ENCODE measurements around the gene FOXO6.

Gene FOXO6

DNA sequence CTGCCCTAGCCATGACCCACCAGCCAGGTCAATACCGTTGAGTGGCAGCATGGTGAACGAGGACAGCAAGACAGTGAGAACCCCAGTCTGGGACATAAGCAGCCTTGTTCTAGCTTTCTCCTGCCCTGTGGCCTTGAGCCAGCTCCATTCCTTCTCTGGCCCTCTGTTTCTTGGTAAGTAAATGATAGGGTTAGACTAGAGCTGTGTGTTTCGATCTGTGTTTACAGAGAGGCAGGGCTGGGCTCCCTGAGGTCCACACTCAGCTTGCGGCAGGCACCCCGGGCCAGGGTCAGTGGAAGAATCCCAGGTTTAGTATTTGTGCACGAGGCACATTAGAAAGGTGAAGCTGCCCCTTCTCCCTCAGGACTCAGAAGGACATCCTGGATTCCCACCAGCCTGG, 27.3 kb downstream of the FOXO6 start:
- no peak overlapping the region for H3K27ac ChIP-seq (ENCODE audit: low read depth, low read length)
- H3K4me3 ChIP-seq (ENCODE audit: low read length): no peak overlapping the region
- no peaks in the 10 kb centered on the region for H3K36me3 ChIP-seq (ENCODE audit: control insufficient read depth, insufficient read depth, low read length)
- no peak overlapping the region for H3K9ac ChIP-seq (ENCODE audit: low read length)
- H3K27me3 ChIP-seq (ENCODE audit: control insufficient read depth, insufficient read depth, low read length): peaks cover 8% of the 10 kb centered on the region
- H3K4me1 ChIP-seq (ENCODE audit: control insufficient read depth, insufficient read depth, low read length): peaks cover 23% of the 10 kb centered on the region

DNA sequence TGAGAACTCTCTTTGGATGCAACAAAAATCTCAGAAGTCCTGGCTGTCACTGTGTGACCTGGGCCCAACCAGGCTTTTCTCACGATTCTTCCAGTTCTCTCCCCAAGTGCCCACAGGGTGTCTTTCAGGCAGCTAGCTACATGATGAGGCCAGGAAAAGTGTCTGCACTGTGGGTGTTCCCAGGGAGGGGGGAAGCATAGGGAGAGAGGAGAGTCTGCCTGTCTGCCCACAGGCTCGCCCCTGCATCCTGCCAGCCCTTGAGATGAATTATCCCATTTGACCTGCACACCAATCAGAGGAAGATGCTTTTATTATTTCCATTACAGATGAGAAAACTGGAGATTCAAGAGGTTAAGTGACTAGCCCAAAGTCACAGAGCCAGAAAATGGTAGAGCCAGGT, 27.8 kb downstream of the FOXO6 start:
- peaks cover 23% of the 10 kb centered on the region for H3K4me1 ChIP-seq (ENCODE audit: control insufficient read depth, insufficient read depth, low read length)
- no peak overlapping the region for H3K4me3 ChIP-seq (ENCODE audit: low read length)
- H3K27ac ChIP-seq (ENCODE audit: low read depth, low read length): no peak overlapping the region
- no peak overlapping the region for H3K9ac ChIP-seq (ENCODE audit: low read length)
- peaks cover 3% of the 10 kb centered on the region for H3K27me3 ChIP-seq (ENCODE audit: control insufficient read depth, insufficient read depth, low read length)
- H3K36me3 ChIP-seq (ENCODE audit: control insufficient read depth, insufficient read depth, low read length): no peaks in the 10 kb centered on the region

DNA sequence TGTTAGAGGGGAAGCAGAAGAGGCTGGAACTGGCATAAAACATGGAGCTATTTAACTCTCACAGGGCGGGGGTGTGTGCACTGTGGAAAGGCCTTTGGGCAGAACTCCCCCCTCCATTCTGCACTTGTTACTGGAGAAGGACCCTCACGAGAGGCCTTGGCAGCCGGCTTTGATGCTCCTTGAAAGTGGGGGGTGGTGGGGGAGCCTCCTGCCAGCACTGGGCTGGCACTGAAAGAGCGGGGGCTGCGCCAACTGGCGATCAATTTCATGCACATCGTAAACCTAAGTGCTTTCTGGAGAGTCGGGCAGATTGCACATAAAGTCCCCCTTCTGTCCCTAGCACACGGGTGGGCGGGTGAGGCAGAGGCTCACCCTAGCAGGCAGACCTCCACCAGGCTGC, 28.9 kb downstream of the FOXO6 start:
- H3K36me3 ChIP-seq (ENCODE audit: control insufficient read depth, insufficient read depth, low read length): no peaks in the 10 kb centered on the region
- H3K4me1 ChIP-seq (ENCODE audit: control insufficient read depth, insufficient read depth, low read length): peaks cover 23% of the 10 kb centered on the region
- H3K27me3 ChIP-seq (ENCODE audit: control insufficient read depth, insufficient read depth, low read length): no peaks in the 10 kb centered on the region
- H3K4me3 ChIP-seq (ENCODE audit: low read length): no peak overlapping the region
- H3K27ac ChIP-seq (ENCODE audit: low read depth, low read length): no peak overlapping the region
- no peak overlapping the region for H3K9ac ChIP-seq (ENCODE audit: low read length)

DNA sequence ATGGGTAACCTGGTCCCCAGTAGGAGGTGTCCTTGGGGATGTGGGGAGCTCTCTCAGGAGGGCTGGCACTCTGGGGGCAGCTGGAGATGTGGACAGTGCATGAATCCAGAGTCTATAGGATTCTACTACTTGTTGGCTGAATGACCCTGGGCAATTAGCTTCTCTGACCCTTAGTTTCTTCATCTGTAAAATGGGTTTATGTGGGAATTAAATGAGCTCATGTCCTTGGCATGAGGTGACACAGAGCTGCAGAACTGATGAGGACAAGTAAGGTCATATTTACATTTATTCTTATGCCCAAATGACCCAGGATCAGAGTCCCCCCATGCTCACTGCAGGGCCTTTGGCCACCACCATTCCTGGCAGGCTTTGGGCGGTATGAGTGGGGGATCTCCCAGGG, 29.3 kb downstream of the FOXO6 start:
- no peak overlapping the region for H3K9ac ChIP-seq (ENCODE audit: low read length)
- no peak overlapping the region for H3K27ac ChIP-seq (ENCODE audit: low read depth, low read length)
- H3K36me3 ChIP-seq (ENCODE audit: control insufficient read depth, insufficient read depth, low read length): no peaks in the 10 kb centered on the region
- no peaks in the 10 kb centered on the region for H3K27me3 ChIP-seq (ENCODE audit: control insufficient read depth, insufficient read depth, low read length)
- peaks cover 23% of the 10 kb centered on the region for H3K4me1 ChIP-seq (ENCODE audit: control insufficient read depth, insufficient read depth, low read length)
- no peak overlapping the region for H3K4me3 ChIP-seq (ENCODE audit: low read length)

DNA sequence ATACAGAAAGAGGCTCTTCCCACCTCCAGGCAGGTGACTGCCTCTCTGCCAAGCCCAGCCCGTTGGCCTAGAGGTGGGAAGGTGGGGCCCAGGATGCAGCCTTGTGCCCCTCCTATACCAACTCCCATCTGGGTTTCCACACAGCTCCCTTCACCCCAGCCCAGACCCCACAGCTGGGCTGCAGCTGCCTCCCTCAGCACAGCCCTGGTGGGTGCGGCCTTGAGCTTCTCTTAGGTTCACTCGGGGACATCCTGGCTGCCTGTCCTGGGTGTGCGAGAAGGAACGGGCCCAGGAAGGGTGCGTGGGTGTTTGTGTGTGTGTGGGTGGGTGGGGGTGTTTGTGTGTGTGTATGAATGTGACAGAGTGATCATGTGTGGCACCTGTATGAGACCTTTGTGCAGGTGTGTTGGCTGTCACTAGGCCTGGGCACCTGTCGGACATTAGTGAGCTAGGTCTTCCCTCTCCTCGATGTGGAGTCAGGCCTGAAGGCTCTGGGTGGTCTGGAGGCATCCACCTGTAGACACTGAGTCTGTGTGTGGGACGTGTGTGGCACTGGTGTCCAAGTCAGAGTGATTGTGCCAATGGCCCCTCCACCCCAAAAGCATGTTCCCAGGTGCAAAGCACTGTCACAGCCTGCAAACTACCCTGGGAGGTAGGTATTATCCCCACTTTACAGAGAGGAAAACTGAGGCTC, 30.7 kb downstream of the FOXO6 start:
- no peaks in the 10 kb centered on the region for H3K36me3 ChIP-seq (ENCODE audit: control insufficient read depth, insufficient read depth, low read length)
- H3K4me1 ChIP-seq (ENCODE audit: control insufficient read depth, insufficient read depth, low read length): peaks cover 18% of the 10 kb centered on the region
- no peaks in the 10 kb centered on the region for H3K27me3 ChIP-seq (ENCODE audit: control insufficient read depth, insufficient read depth, low read length)
- H3K9ac ChIP-seq (ENCODE audit: low read length): no peak overlapping the region
- H3K4me3 ChIP-seq (ENCODE audit: low read length): no peak overlapping the region
- no peak overlapping the region for H3K27ac ChIP-seq (ENCODE audit: low read depth, low read length)

DNA sequence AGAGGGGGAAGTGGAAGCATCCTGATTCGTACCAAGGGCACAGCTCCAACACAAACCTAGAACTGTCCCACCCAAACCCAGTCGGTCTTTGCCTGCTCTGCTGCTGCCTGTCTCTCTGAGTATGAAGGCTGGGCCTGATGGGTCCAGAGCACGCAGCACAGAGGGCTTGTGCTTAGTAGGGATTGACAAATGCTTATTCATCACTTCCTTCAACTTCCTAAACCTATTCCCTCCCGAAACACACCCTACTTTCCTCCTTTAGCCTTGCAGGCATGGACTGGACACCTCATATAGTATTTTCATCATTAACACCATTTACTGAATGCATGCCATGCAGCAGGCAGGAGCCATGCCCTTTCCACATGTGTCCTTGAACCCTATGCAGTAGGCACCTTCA, 31.3 kb downstream of the FOXO6 start:
- Histone ChIP-seq H3K4me3 (ENCODE audit: low read length) (no peak overlapping the region), H3K9ac (ENCODE audit: low read length) (no peak overlapping the region), H3K27me3 (ENCODE audit: control insufficient read depth, insufficient read depth, low read length) (no peaks in the 10 kb centered on the region), H3K4me1 (ENCODE audit: control insufficient read depth, insufficient read depth, low read length) (peaks cover 15% of the 10 kb centered on the region), H3K36me3 (ENCODE audit: control insufficient read depth, insufficient read depth, low read length) (no peaks in the 10 kb centered on the region), H3K27ac (ENCODE audit: low read depth, low read length) (no peak overlapping the region)

DNA sequence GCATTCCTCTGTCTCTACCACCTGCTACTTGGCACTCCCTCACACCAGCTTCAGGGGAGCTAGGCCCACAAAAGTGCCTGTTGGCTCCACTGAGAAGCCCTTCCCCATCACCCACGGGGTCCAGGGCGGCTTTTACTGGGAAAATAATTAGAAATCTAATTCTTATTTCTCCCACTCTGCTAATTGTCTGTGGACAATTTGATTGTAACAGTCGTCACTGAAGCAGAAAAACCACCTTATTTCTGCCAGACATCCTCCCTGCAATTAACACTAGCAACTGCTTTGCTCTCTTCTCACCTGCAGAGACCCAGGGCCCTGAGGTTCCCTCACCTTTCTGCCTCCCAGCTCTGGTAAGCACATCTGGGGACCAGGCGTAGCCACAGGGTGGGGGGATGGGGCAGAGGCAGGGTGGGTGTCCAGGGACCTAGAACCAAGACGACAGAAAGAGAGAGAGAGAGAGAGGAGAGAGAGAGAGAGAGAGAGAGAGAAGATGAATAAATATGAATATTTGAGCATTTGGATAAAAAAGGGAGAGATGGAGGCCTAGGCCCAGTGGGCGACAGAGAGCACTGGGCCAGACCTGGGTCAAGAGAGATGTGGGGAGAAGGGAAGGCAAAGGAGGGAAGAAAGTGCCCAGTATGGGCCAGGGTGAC, 32.6 kb downstream of the FOXO6 start:
- H3K27me3 ChIP-seq (ENCODE audit: control insufficient read depth, insufficient read depth, low read length): no peaks in the 10 kb centered on the region
- H3K36me3 ChIP-seq (ENCODE audit: control insufficient read depth, insufficient read depth, low read length): no peaks in the 10 kb centered on the region
- H3K9ac ChIP-seq (ENCODE audit: low read length): no peak overlapping the region
- no peak overlapping the region for H3K4me3 ChIP-seq (ENCODE audit: low read length)
- no peak overlapping the region for H3K27ac ChIP-seq (ENCODE audit: low read depth, low read length)
- H3K4me1 ChIP-seq (ENCODE audit: control insufficient read depth, insufficient read depth, low read length): peaks cover 2% of the 10 kb centered on the region

DNA sequence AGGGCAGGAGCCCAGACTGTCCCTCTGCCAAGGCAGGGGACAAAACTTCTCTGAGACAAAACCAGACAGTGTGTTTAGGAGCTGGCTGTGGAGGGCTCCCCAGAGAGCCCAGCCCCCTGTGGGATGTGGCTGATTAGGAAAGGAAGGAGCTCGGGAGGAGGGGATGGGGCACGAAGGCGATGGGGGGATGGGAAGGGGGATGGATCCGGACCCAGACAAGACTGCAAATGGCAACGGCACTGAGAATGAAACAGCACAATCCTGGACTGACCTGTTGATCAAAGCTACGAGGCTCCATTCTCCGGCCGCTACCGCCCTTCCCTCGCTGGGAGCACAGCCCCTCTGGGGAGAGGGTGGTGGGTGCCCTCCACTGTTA, 33.1 kb downstream of the FOXO6 start:
- H3K27me3 ChIP-seq (ENCODE audit: control insufficient read depth, insufficient read depth, low read length): no peaks in the 10 kb centered on the region
- no peak overlapping the region for H3K4me3 ChIP-seq (ENCODE audit: low read length)
- H3K4me1 ChIP-seq (ENCODE audit: control insufficient read depth, insufficient read depth, low read length): peaks cover 4% of the 10 kb centered on the region
- H3K9ac ChIP-seq (ENCODE audit: low read length): no peak overlapping the region
- H3K36me3 ChIP-seq (ENCODE audit: control insufficient read depth, insufficient read depth, low read length): no peaks in the 10 kb centered on the region
- H3K27ac ChIP-seq (ENCODE audit: low read depth, low read length): no peak overlapping the region

DNA sequence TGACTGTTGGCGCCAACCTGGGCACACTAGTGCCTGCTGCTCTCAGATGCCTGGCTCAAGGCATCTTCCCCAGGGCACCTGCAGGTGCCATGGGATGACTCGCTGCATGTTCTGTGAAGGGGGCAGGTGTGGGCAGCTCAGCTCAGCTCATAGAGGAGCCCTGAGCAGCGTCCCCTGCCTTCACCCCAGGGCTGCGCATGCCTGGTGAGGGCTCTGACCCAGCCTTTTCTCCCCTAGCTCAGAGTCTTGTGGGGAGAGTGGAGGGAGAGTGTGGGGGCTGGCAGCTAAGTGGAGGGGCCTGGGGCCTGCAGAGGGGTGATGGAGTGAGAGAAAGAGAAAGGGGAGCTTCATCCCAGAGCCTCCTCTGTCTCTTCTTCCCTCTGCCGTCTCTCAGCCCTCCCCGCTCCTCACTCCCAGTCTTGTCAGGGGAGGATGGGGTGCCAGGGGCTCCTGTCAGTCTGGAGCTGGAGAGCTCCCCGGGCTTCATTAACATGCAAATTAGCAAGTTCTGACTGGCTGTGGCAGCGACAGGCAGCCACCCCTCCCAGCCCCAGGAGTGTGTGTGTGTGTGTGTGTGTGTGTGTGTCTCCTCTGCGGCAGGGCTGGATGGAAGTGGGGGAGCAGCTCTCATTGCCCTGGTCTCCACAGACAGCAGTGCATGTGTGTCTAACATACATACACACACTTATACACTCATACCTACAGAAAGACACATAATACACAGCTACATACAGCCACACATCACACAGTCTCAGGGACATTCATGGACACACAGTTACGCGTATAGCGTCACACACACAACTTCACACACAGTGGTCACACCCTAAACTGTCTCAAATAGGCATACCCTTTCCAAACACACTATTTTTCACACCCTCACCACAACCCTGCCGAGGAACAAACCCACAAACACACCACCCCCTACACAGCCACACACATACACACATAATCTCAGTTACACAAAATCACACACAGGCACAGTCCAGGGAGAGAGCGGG, 34.0 kb downstream of the FOXO6 start:
- Histone ChIP-seq H3K36me3 (ENCODE audit: control insufficient read depth, insufficient read depth, low read length) (no peaks in the 10 kb centered on the region), H3K27ac (ENCODE audit: low read depth, low read length) (no peak overlapping the region), H3K27me3 (ENCODE audit: control insufficient read depth, insufficient read depth, low read length) (no peaks in the 10 kb centered on the region), H3K4me3 (ENCODE audit: low read length) (no peak overlapping the region), H3K9ac (ENCODE audit: low read length) (no peak overlapping the region), H3K4me1 (ENCODE audit: control insufficient read depth, insufficient read depth, low read length) (peaks cover 5% of the 10 kb centered on the region)

DNA sequence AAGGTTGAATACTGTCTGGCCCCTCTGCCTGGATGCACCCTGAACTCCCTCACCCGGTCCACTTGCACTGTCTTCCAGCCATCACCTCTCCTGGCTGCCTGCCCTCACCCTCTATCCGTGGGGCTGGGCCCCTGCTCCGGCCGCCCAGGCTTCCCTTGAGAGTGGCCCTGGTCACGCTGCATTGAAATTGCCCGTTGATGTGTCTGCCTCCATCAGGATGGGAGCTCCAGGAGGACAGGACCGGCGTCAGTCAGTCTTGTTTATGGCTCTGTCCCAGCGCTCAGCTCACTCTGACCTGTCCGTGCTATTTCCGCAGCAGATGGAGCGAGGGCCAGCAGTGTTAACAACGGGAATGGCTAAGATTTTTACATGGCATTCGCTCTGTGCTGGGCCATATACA, 34.9 kb downstream of the FOXO6 start:
- Histone ChIP-seq H3K9ac (ENCODE audit: low read length) (no peak overlapping the region), H3K36me3 (ENCODE audit: control insufficient read depth, insufficient read depth, low read length) (no peaks in the 10 kb centered on the region), H3K4me1 (ENCODE audit: control insufficient read depth, insufficient read depth, low read length) (peaks cover 5% of the 10 kb centered on the region), H3K27me3 (ENCODE audit: control insufficient read depth, insufficient read depth, low read length) (no peaks in the 10 kb centered on the region), H3K27ac (ENCODE audit: low read depth, low read length) (no peak overlapping the region), H3K4me3 (ENCODE audit: low read length) (no peak overlapping the region)

DNA sequence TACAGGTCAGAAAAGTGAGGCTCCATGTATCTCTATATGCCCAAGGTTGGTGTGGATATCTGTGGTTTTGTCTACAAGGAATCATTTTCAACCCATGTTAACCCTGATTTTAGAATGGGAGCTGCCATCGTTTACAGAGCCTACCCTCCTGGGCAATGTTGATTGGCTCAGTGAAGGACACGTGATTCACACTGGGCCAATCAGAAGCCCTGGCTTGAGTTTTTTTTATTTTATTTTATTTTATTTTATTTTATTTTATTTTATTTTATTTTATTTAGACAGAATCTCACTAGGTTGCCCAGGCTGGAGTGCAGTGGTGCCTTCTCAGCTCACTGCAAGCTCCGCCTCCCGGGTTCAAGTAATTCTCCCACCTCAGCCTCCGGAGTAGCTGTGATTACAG, 35.8 kb downstream of the FOXO6 start:
- H3K27me3 ChIP-seq (ENCODE audit: control insufficient read depth, insufficient read depth, low read length): no peaks in the 10 kb centered on the region
- no peak overlapping the region for H3K4me3 ChIP-seq (ENCODE audit: low read length)
- H3K4me1 ChIP-seq (ENCODE audit: control insufficient read depth, insufficient read depth, low read length): peaks cover 5% of the 10 kb centered on the region
- no peak overlapping the region for H3K9ac ChIP-seq (ENCODE audit: low read length)
- no peaks in the 10 kb centered on the region for H3K36me3 ChIP-seq (ENCODE audit: control insufficient read depth, insufficient read depth, low read length)
- H3K27ac ChIP-seq (ENCODE audit: low read depth, low read length): no peak overlapping the region

DNA sequence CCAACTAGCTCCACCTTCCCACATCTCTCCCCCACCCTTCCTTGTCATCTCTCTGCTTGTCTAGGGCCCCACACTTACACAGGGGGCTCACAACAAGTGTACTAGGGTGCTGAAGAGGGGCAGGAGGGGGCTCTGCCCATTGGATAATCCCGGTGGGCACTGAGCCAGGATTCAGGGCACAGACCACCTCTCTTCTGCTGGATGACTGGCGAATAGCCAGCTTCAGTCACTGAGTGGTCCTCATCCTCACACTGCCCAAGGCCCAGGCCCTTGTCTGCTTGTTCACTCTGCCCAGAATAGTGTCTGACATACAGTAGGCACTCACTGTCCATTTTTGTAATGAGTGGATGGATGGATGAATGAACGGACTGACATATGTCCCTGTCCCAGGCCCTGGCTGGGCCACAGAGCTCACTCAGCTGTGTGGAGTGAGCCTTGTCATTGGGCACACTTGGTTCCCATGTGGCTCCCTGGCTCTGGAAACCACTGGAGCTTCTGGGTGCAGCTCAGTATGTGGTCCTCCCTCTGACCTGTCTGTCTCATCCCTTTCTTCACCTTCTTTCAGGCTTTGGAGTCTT, 36.6 kb downstream of the FOXO6 start:
- Histone ChIP-seq H3K27me3 (ENCODE audit: control insufficient read depth, insufficient read depth, low read length) (no peaks in the 10 kb centered on the region), H3K4me1 (ENCODE audit: control insufficient read depth, insufficient read depth, low read length) (peaks cover 5% of the 10 kb centered on the region), H3K27ac (ENCODE audit: low read depth, low read length) (no peak overlapping the region), H3K9ac (ENCODE audit: low read length) (no peak overlapping the region), H3K4me3 (ENCODE audit: low read length) (no peak overlapping the region), H3K36me3 (ENCODE audit: control insufficient read depth, insufficient read depth, low read length) (no peaks in the 10 kb centered on the region)

All from rectal smooth muscle tissue (tissue), 1 donor.